GM04503 (cell line): ENCODE results near the gene NCK2.
A peak's percentile ranks its signal among the peaks of the same experiment; 100 is the strongest.

Source experiments
- DNase-seq: peaks from one replicate; pipeline ENCODE4 v3.0.0-alpha.2; 2012; ENCODE audit warnings: low read depth

Gene NCK2

DNA sequence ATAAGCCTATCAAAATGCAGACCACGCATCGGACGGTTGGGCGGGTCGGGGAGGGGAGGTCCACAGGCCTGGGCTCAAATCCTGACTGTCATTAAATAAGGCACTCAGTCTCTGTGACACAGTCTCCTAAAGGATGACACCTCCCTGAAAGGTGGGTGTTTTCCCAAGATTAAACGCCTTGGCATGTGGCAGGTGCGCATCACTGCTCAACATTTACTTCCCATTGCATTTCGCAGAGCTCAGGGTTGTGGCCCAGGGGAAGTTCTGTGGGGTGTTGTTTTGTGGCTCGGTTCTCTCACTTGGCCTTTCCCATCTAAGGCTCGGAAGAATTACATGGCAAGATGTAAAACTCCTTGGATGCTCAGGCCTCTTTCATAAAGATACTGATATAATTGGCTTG lies 107.4 kb downstream of the NCK2 start:
- no peak for DNase-seq

DNA sequence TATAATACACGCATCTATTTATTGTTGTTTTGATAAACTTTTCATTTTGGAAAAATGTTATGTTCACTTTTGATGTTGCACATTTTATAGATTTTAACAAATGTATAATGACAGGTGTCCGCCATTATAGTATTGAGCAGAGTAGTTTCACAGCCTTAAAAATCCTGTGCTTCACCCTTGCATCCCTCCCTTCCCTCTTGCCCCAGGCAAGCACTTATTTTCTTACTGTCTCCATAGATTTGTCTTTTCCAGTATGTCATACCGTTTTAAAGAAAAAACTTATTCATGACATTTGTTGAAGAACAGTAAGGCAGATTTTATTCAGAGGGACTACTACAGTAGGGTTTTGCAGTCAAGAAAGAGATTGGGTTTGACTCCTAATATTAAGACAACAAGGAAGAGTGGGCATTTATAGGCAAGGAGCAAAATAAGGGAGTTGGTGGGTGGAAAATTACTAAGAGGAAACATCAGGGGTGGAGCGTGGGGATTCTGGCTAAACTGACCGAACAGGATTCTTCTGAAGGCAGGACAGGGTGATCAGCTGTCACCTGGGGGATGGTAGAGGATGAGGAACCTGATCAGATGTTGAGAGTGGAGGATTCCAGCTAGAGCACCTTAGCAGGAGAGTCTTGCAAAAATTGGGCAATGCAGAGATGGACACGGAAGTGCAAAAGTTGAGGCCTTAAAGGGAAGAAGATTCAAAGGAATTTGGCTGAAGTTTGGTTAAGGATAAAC lies 108.8 kb downstream of the NCK2 start:
- DNase-seq = no peak

DNA sequence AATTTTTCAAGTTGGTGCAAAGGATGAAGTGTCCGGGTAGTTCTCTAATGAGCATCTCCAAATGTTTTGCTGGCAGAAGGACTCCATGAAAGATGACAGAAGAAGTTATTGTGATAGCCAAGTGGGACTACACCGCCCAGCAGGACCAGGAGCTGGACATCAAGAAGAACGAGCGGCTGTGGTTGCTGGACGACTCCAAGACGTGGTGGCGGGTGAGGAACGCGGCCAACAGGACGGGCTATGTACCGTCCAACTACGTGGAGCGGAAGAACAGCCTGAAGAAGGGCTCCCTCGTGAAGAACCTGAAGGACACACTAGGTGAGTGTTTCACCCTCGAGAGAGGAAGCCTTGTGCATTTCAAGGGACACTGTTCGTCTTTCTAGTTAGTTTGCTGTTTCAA lies 110.3 kb downstream of the NCK2 start:
- DNase-seq = no peak

- DNase-seq = no peak
Measured at GRCh38 chr2:105856581-105856980, 111.9 kb downstream of the NCK2 start.

DNA sequence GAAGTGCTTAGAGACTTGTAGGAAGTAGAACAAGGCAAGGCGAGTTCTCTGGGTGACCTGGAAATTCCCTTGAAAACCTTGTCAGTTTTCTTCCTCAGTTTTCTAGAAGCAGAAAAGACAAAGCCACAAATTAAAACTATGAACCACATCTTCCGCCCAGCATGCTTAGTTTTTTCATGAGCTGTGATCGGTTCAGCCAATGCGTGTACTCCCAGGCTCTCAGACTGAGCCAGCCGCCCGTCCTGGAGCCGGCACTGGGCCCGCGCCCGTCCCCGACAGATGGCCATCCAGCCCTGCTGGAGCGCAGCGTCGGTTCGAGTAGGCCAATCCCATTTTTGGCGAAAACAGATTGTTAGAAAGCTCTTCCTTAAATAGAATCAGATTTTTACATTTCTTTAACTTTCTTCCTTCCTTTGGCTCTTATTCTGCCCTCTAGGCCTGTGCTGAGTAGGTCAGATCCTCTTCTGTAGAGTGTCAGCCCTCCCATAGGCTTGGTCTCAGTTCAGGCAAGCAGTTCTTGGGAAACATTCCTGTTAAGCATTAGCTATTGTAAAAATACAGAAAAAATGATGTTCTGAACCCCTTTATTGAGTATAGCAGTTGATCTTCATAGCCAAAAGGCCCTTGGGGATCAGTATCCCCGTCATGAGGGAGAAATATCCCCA lies 112.5 kb downstream of the NCK2 start:
- no peak for DNase-seq

DNA sequence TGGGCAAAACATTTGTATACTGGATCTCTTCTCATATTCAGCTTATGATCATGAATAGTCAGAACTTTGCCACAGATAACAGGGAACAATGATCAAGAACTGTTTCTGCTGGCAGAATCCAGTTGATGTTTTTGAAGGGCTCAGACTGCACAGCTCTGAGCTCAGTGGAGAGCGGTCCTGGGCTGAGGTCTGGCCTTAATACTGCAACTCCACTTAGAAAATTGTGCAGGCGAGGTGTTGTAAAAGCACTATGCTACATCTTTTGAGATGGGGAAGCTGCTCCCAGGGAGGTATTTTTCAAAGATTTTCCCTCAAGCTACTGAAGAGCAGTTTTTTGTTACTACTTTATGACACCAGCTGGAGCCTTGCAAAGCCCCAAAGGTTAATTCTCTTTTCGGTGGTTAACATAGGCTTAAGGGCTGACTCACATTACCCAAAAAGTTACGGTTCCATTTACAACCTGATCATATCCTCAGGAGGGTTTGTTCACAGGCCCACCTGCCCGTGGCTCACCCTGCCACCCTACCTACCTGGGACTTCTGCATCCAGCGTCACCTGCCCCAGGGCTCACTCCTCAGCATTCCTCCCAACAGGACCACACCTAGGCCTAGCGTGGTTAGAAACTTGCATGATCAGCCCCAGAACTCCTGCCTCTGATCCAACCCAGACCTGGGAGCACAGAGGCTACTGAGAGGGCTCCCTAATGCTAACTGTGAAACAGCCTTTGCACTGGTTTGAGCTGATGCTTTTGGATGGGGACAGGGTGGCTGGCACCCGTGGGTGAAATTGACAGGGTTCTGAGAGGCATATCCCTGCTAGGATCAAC lies 114.4 kb downstream of the NCK2 start:
- no peak for DNase-seq

- no peak for DNase-seq
Measured at GRCh38 chr2:105859694-105859951, 114.9 kb downstream of the NCK2 start.

DNA sequence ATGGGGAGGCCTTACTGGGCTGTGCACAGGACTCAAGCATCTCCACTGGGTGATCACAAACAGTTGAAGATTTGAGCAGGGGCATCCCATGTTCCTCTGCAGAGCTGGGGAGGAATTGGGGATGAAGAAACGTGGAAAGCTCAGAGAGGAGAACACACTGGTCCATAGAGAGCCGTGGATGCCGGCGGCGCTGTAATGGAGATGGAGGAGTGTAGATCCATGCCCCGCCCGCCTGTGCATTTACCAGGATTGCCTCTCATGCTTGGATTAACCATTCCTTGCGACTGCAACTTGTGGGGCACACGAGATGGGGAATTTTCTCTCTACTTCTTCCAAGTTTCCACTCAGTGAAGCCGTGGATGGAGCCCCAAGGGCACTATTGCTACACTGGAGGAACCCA lies 115.9 kb downstream of the NCK2 start:
- no peak for DNase-seq

GRCh38 chr2:105861200-105861599 lies 116.5 kb downstream of the NCK2 start:
- no peak for DNase-seq

DNA sequence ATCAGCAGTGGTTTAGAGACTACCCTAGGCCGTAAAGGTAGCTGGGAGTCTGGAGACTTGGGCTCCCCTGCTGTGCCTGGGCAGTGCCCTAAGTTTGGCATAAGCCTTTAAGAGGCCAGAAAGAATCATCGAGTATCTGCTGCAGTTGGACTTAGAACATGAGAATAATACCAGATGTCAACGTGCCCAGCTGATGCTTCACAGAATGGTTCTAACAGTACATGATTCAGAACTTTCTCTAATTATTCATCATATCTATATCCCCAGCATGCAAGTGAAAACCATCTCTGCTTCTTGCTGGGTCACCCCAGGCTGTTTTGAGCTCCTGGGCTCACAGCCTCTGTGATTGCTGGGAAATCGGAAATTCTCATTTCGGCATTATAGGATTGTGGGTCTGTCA lies 118.1 kb downstream of the NCK2 start:
- DNase-seq = no peak

DNA sequence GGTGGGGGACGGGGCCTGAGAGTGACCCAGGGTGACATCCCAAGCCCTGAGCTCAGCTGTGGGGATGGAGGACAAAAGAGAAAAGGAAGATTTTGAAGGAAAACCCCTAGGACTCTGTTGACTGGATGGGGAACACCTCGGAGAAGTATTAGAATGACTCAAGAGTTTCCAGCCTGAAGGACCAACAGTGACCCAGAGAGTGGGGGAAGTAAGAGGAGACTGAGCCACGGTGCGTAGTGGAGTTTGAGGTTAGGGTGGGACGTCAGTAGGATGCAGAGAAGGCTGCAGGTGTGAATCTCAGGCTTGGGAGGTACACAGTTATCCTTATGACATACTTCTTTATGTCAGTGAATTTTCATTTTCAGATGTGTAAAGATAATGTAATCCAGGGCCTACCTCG lies 119.5 kb downstream of the NCK2 start:
- no peak for DNase-seq

DNA sequence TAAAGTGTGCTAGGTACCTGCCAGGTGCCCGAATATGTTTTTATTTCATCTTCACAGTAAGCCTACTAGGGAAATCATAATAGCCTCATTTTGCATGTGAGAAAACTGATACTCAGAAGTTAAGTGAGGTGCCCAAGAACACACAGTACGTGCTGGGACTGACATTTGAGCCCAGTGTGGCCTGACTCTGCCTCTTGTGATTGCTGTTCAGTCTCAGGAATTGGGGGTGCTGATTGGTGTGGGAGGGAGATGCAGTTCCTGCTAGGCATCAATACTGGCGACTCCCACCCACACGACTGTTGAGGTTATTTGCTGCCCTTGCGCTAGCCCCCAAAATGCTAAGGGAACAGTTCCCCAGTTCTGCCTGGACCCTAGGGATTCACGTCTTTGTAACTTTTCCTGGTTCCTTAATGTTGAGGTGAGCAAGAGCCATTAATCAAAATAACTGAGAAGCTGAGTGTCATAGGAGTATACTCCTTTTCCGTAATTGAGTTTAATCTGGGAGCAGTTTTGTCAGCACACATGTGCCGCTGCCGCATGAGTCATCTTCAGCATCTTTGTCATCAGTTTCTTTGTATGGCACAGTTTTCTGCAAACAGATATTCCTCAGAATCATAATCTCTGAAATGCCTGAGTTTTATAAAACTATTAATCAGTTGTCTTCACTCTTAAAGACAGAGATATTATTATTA lies 120.7 kb downstream of the NCK2 start:
- DNase-seq = no peak

GRCh38 chr2:105866216-105867185 lies 121.8 kb downstream of the NCK2 start:
- peak; percentile 8 for DNase-seq

- no peak for DNase-seq
Measured at GRCh38 chr2:105867587-105867986, 122.9 kb downstream of the NCK2 start.

DNA sequence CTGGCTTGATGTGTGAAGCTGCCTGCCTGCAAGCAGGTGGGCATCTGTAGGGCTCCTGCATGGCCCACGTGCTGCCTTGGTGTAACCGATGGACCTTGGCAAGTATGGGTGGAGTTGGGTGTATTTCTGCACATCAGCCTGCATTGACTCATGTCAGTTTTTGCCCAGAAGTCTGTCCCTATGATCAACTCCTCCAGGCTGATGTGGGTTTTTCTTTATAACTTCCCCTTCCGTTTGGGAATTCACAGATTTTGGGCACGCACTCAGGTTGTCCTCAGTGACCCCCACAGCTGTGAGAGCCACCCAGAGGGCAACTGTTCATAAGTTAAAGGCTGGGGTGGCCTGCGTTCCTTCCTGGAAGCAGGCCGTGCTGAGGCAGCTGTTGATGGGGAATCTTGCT lies 123.3 kb downstream of the NCK2 start:
- DNase-seq = no peak

DNA sequence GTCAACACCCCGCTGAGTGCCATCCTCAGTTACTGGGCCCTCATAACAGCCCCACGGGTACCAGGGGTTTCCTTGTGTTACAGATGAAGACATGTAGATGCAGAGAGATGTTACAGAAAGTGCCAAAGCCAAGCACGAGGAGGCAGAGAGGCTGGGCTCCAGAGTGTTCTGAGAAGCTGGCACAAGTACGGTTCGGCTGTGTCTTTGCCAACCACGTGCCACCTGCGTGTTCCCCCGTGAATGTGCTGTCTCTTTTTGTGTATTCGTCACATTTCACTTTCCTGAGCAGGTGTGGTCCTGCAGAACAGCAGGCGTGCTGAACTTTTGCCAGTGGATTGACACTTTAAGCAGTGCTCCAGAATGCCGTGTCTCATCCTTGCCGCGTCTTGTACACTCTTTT lies 124.6 kb downstream of the NCK2 start:
- no peak for DNase-seq

DNA sequence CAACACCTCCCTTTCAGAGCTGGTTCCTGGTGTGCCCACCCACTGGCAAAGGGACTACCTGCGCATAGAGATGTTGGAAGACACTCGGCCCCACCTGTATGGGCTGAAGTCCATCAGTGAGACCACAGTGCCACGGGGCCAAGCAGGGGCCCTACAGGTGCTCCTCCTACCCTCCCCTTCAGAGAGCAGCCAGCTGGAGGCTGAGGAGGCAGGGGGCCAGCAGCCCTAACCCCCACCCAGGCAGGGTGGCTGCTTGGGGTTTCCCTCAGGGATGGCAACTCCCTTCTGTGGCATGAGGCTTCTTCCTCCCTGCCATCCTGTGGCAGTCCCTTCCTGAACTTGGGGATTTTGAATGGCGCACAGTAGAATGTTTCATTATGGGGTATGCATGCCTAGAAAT lies 125.3 kb downstream of the NCK2 start:
- no peak for DNase-seq

GRCh38 chr2:105870858-105871257 lies 126.1 kb downstream of the NCK2 start:
- DNase-seq = no peak

DNA sequence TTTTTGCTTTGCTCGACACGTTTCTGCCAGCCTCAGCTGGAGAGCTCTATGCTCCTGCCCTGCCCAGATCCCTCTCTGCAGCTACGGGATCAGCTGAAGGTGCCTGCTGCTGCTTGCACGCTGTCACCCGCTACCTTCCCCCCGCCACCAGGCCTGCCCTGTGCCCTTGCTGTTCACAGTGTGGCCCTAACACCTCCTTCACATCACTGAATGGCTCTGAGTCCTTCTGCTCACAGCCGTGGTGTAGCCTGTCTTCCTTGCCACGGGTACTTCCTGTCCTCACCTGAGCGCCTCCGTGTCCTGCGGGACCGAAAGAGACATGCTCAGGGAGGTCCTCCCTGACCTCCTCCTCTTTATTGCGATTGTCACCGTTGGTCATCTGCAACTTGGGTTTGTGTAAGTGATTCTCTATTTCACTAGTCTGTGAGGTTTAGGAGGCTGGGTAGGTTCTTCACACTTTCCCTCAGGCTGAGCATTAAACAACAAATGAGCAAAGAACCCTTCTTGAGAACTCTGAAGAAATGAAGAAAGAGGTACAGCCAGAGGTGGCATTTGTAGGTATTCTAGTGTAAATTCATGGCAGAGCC lies 127.5 kb downstream of the NCK2 start:
- DNase-seq = no peak

- no peak for DNase-seq
Measured at GRCh38 chr2:105872830-105873229, 128.1 kb downstream of the NCK2 start.

DNA sequence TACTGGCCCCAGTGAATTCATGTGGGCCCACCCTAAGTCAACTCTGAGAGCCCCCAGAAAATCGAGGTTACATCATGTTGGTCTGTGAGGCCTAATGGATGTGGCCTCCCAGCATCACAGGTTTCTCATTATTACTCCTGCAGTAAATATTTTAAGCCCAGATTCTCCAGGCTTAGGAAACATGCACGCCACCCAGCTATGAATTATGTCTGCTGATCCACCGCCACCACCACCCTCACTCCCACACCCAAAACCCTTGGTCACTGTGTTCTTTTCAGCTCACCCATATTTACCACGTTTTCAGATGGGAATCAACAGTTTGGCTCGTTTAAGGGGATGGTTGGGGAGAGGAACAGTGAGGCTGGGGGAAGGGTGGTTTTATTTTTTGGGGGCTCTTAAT lies 128.6 kb downstream of the NCK2 start:
- no peak for DNase-seq
